ENCODE data around the gene TPGS2. TPM values are rescaled to one million over a fixed set of nuclear protein-coding genes. Genes with fewer than 3 reads are reported as not detected.
A peak's percentile ranks its signal among the peaks of the same experiment; 100 is the strongest.
"Not testable (repeated sequence)": the region's sequence is repeated elsewhere in the genome, so short reads cannot be mapped to it uniquely, and the experiment has no call there.

Gene TPGS2
- total RNA-seq, 2 donors from 2014 or later = 58.8 to 62.6 TPM

DNA sequence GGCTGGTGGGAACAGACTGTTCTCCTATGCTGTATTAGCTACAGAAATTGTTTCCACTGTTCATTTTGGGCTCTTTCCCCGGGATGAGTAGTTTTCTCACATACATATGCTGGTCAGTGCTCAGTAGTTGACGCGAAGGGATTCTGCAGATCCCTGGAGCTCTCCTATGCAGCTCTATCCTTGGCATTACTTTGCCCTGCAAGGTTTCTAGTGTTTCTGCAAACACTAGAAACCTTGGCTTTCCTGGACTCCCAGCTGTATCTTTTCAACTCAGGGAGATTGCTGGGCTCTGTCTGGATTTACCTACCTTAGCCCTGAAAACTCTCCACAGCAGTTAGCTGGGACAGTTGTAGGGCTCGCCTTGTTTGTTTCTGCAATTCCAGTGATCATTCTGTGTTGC lies 11.0 kb upstream of the TPGS2 start:
- peaks cover 0 to 3% of the 10 kb centered on the region in 2 donors for H3K9me3 Mint-ChIP-seq
- H3K4me3 Mint-ChIP-seq = no peak overlapping the region
- no peak overlapping the region for H3K27ac Mint-ChIP-seq
- DNase-seq = no peak
- peaks cover 3 to 16% of the 10 kb centered on the region in 2 donors for H3K36me3 Mint-ChIP-seq (ENCODE audit: insufficient read depth in 2 of 2)
- H3K27me3 Mint-ChIP-seq (ENCODE audit: low read depth) = no peaks in the 10 kb centered on the region
- H3K4me1 Mint-ChIP-seq (ENCODE audit: low read depth) = no peaks in the 10 kb centered on the region
- ATAC-seq (replicated peaks in 1 of 2) = no peak

DNA sequence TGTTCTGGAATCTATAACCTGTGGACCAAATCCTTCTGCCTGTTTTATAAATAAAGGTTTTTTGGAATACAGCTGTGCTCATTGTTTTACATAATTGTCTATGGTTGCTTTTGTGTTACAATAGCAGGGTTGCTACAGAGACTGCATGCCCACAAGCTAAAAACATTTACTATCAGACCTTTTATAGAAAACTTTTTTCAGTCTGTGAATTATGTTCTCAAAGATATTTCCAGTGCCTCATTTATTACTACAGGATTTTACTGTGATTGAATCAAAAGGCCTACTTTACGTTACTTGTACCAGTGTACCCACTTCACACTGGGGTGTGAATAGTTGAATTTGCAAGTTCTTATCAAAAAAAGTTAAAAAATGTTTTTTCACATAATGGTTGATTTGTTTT lies 7.1 kb upstream of the TPGS2 start:
- Mint-ChIP-seq H3K36me3 (ENCODE audit: insufficient read depth in 2 of 2) (peaks cover 3 to 16% of the 10 kb centered on the region in 2 donors), H3K4me3 (no peak overlapping the region), H3K27me3 (ENCODE audit: low read depth) (no peaks in the 10 kb centered on the region), H3K27ac (no peak overlapping the region), H3K9me3 (peaks cover 0 to 3% of the 10 kb centered on the region in 2 donors), H3K4me1 (ENCODE audit: low read depth) (peaks cover 16% of the 10 kb centered on the region)
- DNase-seq (no peak), ATAC-seq (replicated peaks in 1 of 2) (no peak)

DNA sequence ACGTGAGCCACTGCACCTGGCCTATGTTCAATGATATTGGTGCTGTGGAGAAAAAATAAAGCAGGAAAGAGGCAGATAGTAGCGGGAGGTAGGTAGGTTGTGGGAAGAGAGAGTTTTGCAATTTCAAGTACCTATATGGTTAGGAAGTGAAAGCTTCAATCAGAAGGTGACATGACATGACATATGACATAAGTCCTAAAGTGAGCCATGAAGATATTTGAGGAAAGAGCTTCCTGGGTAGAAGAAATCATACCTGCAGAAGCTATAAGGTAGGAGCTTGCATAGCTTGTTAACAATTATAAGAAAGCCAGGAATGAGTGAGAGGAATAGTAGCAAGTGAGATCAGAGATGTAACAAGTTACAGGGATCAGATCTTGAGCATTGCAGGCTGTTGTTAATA lies 4.3 kb upstream of the TPGS2 start:
- Mint-ChIP-seq H3K36me3 (ENCODE audit: insufficient read depth in 2 of 2) (peaks cover 3 to 5% of the 10 kb centered on the region in 2 donors), H3K4me1 (ENCODE audit: low read depth) (peaks cover 32% of the 10 kb centered on the region), H3K27me3 (ENCODE audit: low read depth) (no peaks in the 10 kb centered on the region), H3K4me3 (no peak overlapping the region), H3K9me3 (no peaks in the 10 kb centered on the region), H3K27ac (no peak overlapping the region)
- ATAC-seq (replicated peaks in 1 of 2) = no peak
- no peak for DNase-seq

DNA sequence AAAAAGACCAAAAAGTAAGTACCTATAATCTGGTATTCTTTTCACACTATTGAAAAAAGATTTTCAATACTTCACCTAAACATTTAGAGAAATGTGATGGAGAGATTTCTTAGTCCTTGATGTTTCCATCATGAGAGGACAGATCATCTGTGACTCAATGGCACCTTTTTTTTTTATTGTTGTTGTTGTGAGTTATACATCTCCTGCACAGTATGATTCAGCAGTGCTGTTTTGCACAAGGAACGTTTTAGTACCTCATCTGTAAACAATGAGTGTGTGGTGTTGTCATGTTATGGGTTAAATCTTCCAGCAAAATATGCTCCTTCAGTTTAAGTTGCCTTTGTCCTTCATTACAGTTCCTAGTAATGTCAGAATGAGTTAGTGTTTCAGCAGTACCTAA lies 2.3 kb upstream of the TPGS2 start:
- H3K4me3 Mint-ChIP-seq = peak overlapping the region; percentile 22 to 95
- H3K4me1 Mint-ChIP-seq (ENCODE audit: low read depth) = peaks cover 44% of the 10 kb centered on the region
- peaks cover 3 to 7% of the 10 kb centered on the region in 2 donors for H3K36me3 Mint-ChIP-seq (ENCODE audit: insufficient read depth in 2 of 2)
- peak overlapping the region; percentile 46 for H3K27ac Mint-ChIP-seq
- ATAC-seq (replicated peaks in 1 of 2) (no peak), DNase-seq (no peak)
- H3K27me3 Mint-ChIP-seq (ENCODE audit: low read depth) = no peaks in the 10 kb centered on the region
- H3K9me3 Mint-ChIP-seq = no peaks in the 10 kb centered on the region

DNA sequence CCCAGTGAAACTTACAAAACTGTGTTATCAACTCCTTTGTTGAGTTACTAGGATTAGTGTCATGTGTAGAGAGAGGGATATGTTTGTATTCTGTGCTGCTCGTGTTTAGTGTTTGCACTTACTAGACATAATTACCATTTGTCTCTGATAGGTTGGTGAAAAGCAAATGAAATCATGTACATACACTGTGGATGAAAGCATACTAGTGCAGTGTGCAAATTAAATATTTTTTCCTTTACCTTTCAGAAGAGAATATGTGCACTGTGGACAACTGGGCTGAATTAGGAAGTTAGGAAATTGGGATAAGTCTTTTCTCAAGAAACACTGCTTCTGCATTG lies 1.3 kb upstream of the TPGS2 start:
- peak overlapping the region; percentile 83 to 95 for H3K4me3 Mint-ChIP-seq
- H3K27ac Mint-ChIP-seq = peak overlapping the region; percentile 91
- DNase-seq = no peak
- no peaks in the 10 kb centered on the region for H3K9me3 Mint-ChIP-seq
- H3K27me3 Mint-ChIP-seq (ENCODE audit: low read depth) = no peaks in the 10 kb centered on the region
- H3K4me1 Mint-ChIP-seq (ENCODE audit: low read depth) = peaks cover 44% of the 10 kb centered on the region
- no peak for ATAC-seq (replicated peaks in 1 of 2)
- H3K36me3 Mint-ChIP-seq (ENCODE audit: insufficient read depth in 2 of 2) = peaks cover 3 to 7% of the 10 kb centered on the region in 2 donors

GRCh38 chr18:36829362-36830157 lies 758 bp upstream of the TPGS2 start:
- Mint-ChIP-seq H3K4me3 (peak overlapping the region; percentile 83 to 95), H3K9me3 (no peaks in the 10 kb centered on the region), H3K4me1 (ENCODE audit: low read depth) (peaks cover 44% of the 10 kb centered on the region), H3K27ac (peak overlapping the region; percentile 91), H3K36me3 (ENCODE audit: insufficient read depth in 2 of 2) (peaks cover 3 to 7% of the 10 kb centered on the region in 2 donors), H3K27me3 (ENCODE audit: low read depth) (no peaks in the 10 kb centered on the region)
- DNase-seq = no peak
- no peak for ATAC-seq (replicated peaks in 1 of 2)

DNA sequence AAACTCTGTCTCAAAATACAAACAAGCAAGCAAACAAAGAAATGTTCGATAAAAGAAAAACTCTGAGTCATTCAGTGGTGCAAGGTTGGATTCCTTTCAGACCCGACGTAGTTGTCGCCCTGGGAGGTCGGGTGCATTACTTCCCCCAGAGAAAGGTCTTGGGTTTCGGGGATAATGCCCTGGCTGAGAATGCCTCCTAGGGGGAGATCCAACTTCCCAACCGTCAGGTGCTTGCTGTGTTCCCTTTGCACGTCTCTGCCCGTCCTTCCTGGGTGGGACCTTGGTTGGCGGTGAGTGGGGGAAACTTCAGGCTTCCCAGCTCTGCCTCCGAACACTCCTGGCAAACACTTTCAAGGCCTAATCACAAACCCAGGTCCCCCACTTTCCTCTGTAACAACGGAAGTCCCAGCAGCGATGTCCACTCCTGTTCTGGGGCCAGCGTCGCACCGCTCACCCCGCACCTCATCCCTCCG lies 609 bp downstream of the TPGS2 start:
- Mint-ChIP-seq H3K27me3 (ENCODE audit: low read depth) (no peaks in the 10 kb centered on the region), H3K9me3 (no peaks in the 10 kb centered on the region), H3K4me3 (peak overlapping the region; percentile 83 to 95), H3K27ac (peak overlapping the region; percentile 83), H3K36me3 (ENCODE audit: insufficient read depth in 2 of 2) (peaks cover 3 to 9% of the 10 kb centered on the region in 2 donors), H3K4me1 (ENCODE audit: low read depth) (peaks cover 41% of the 10 kb centered on the region)
- ATAC-seq (replicated peaks in 1 of 2) = no peak
- DNase-seq = peak; percentile 19 to 21

DNA sequence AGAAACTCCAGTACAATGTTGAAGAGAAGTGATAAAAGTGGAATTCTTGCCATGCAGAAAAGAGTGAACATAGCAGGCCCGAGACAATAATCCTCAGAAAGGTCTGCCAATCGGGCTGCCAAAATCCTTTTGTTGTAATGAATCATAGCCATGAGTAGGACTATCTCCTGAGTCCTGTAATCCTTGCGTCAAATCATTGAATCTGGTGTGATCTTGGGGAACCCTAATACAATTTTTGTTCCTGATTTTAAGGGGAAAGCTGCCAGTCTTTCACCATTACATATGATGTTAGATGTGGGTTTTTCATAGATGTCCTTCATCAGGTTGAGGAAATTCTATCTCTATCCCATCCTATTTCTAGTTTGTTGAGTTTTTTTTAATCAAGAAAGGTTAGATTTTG lies 2.2 kb downstream of the TPGS2 start:
- Mint-ChIP-seq H3K27me3 (ENCODE audit: low read depth) (no peaks in the 10 kb centered on the region), H3K9me3 (no peaks in the 10 kb centered on the region), H3K4me3 (no peak overlapping the region), H3K27ac (no peak overlapping the region), H3K4me1 (ENCODE audit: low read depth) (peaks cover 33% of the 10 kb centered on the region), H3K36me3 (ENCODE audit: insufficient read depth in 2 of 2) (peaks cover 3 to 9% of the 10 kb centered on the region in 2 donors)
- no peak for ATAC-seq (replicated peaks in 1 of 2)
- no peak for DNase-seq

DNA sequence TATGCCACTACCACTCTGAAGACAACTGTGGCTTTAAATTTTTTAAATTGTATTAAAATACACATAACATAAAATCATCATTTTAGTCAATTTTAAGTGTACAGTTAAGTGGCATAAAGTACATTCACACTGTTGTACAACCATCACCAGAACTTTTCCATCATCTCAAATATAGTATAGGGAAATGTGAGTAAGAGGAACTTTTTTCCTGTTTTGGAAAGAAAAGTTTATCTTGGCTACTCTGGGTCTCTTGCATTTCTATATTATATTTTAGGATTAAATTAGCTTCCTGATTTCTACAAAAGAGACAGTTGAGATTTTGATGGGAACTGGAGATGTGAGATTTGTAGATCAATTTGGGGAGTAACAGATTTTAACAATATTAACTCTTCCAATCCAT lies 3.3 kb downstream of the TPGS2 start:
- ATAC-seq (replicated peaks in 1 of 2) (no peak), DNase-seq (no peak)
- no peaks in the 10 kb centered on the region for H3K9me3 Mint-ChIP-seq
- no peak overlapping the region for H3K4me3 Mint-ChIP-seq
- peaks cover 24% of the 10 kb centered on the region for H3K4me1 Mint-ChIP-seq (ENCODE audit: low read depth)
- H3K27me3 Mint-ChIP-seq (ENCODE audit: low read depth) = no peaks in the 10 kb centered on the region
- H3K27ac Mint-ChIP-seq = no peak overlapping the region
- peaks cover 3 to 9% of the 10 kb centered on the region in 2 donors for H3K36me3 Mint-ChIP-seq (ENCODE audit: insufficient read depth in 2 of 2)

DNA sequence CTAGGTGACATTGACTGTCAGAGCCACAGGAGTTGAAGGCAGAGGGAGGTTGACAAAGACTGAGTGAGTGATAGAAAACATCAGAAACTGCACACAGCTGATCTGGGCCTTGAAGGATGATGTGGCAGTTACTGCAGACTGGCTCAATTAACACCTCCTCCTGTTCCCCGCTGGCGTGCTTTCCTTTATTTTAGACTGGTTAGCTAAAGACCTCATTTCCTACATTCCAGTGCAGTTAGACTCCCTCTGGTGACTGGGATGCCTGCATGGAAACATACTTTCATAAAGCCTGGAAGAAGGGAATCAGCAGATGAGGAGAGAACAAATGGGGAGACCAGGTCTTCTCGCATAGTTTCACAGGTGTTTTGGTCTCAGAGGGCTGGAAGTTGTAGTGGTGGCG lies 7.1 kb downstream of the TPGS2 start:
- Mint-ChIP-seq H3K9me3 (no peaks in the 10 kb centered on the region), H3K4me1 (ENCODE audit: low read depth) (no peaks in the 10 kb centered on the region), H3K27me3 (ENCODE audit: low read depth) (no peaks in the 10 kb centered on the region), H3K27ac (no peak overlapping the region), H3K36me3 (ENCODE audit: insufficient read depth in 2 of 2) (peaks cover 2 to 6% of the 10 kb centered on the region in 2 donors), H3K4me3 (no peak overlapping the region)
- no peak for ATAC-seq (replicated peaks in 1 of 2)
- no peak for DNase-seq

DNA sequence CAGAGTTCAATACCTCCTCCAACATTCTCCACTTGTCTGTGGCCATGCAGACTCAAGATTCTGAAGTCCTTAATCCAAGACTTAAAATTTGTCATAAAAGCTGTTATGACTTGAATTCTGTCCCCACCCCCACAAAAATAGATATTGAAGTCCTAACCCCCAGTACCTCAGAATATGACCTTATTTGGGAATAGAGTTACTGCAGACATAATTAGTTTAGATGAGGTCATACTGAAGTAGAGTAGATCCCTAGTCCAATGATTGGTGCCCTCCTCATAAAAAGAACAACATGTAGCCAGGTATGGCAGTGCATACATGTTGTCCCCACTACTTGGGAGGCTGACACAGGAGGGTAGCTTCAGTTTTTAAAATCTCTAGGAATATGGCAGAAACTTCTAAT lies 9.2 kb downstream of the TPGS2 start:
- Mint-ChIP-seq H3K9me3 (no peaks in the 10 kb centered on the region), H3K27me3 (ENCODE audit: low read depth) (no peaks in the 10 kb centered on the region), H3K4me1 (ENCODE audit: low read depth) (no peaks in the 10 kb centered on the region), H3K27ac (no peak overlapping the region), H3K4me3 (no peak overlapping the region), H3K36me3 (ENCODE audit: insufficient read depth in 2 of 2) (peaks cover 4 to 6% of the 10 kb centered on the region in 2 donors)
- no peak for DNase-seq
- no peak for ATAC-seq (replicated peaks in 1 of 2)

GRCh38 chr18:36818652-36819051 lies 10.2 kb downstream of the TPGS2 start:
- ATAC-seq (replicated peaks in 1 of 2) (no peak), DNase-seq (no peak)
- Mint-ChIP-seq H3K4me1 (ENCODE audit: low read depth) (no peaks in the 10 kb centered on the region), H3K27ac (no peak overlapping the region), H3K9me3 (no peaks in the 10 kb centered on the region), H3K27me3 (ENCODE audit: low read depth) (no peaks in the 10 kb centered on the region), H3K4me3 (no peak overlapping the region), H3K36me3 (ENCODE audit: insufficient read depth in 2 of 2) (peaks cover 4% of the 10 kb centered on the region in 2 donors)

DNA sequence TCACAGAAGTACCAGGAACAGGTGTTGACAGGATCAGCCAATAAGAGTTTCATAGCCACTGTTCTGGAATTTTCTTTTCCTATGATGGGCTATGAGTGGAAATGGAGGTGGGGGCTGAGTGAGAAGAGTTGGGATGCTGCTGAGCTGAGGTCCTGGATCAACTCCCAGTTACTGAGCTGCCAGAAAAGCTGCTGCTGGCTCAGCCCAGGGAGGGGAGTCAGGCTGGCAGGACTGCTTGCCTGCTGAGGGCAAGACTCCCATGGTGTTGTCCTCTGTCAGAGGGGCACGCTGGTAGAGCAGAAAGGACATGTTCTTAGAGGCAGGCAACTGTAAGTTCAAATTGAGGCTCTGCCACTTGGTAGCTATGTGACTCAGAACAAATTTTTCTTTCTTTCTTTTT lies 11.8 kb downstream of the TPGS2 start:
- Mint-ChIP-seq H3K27ac (peak overlapping the region; percentile 82), H3K4me1 (ENCODE audit: low read depth) (no peaks in the 10 kb centered on the region), H3K9me3 (no peaks in the 10 kb centered on the region), H3K27me3 (ENCODE audit: low read depth) (no peaks in the 10 kb centered on the region), H3K4me3 (no peak overlapping the region), H3K36me3 (ENCODE audit: insufficient read depth in 2 of 2) (peaks cover 4 to 5% of the 10 kb centered on the region in 2 donors)
- DNase-seq (no peak), ATAC-seq (replicated peaks in 1 of 2) (no peak)

DNA sequence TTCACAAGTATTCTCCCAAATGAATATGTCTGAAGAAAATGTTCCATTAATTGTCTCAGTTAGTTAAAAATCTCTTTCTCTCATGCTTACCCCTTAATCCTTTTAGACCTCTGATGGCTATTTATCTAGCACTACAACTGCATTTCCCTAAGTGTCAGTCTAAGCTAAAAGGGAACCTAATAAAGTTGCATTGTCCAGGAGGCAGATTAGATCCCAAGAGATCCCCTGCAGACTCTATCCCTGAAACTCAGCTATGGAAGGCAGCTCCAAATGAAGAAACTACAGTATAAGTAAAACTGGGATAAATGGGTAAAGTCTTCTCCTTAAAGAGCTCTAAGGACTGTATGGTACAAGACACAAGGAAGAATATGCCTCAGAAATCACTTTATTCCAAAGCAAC lies 12.7 kb downstream of the TPGS2 start:
- H3K4me1 Mint-ChIP-seq (ENCODE audit: low read depth); H3K9me3 Mint-ChIP-seq; H3K27me3 Mint-ChIP-seq (ENCODE audit: low read depth); H3K4me3 Mint-ChIP-seq; ATAC-seq (replicated peaks in 1 of 2); DNase-seq; H3K36me3 Mint-ChIP-seq (ENCODE audit: insufficient read depth in 2 of 2): not testable (repeated sequence)
- peak overlapping the region; percentile 17 for H3K27ac Mint-ChIP-seq

Measured in activated T-cell treated with anti-CD3 and anti-CD28 coated beads, Interleukin-2, amount 50 U/mL, for 72 hours (primary cell).